Measurements from ENCODE around the gene L1CAM. TPM values are rescaled to one million over a fixed set of nuclear protein-coding genes. Genes with fewer than 3 reads are reported as not detected.
A peak's percentile ranks its signal among the peaks of the same experiment; 100 is the strongest.

The L1CAM gene
- polyA plus RNA-seq, 3 donors, result 0.55 TPM; not detected in 2

- peak within 1 kb of the TSS in 1 of 2 donors; percentile 48 for H3K27ac ChIP-seq (ENCODE audit: low read depth in 1 of 2, low read length in 2 of 2)
- intact Hi-C loops (cut with micrococcal nuclease), result no loop called here
Observed at GRCh38 chrX:153934762-153935325, 48.9 kb upstream of the L1CAM start, which contains the start of gene NAA10. Gene NAA10 (minus strand): TSS chrX:153935037. CDS start chrX:153934904, 133 bp downstream.

More at GRCh38 chrX:153934762-153935325, 48.9 kb upstream of the L1CAM start, which contains the start of gene NAA10:
- Histone ChIP-seq H3K27me3 (ENCODE audit: control insufficient read depth in 2 of 2, insufficient read depth in 2 of 2, low read length in 2 of 2) (peaks cover 0 to 3% of the 10 kb centered on the region in 2 donors), H3K79me2 (ENCODE audit: insufficient read depth, low read length) (peaks cover 38% of the 10 kb centered on the region), H3K9ac (ENCODE audit: insufficient read depth, low read length, poor library complexity, severe bottlenecking) (peak within 1 kb of the TSS; percentile 45), H3K36me3 (replicated peaks in 1 of 2; ENCODE audit: control insufficient read depth in 1 of 2, insufficient read depth in 2 of 2, low read length in 2 of 2) (peaks cover 38 to 50% of the 10 kb centered on the region in 2 donors), H3K4me2 (replicated peaks; ENCODE audit: extremely low read depth, low read length, poor library complexity, severe bottlenecking) (peak within 1 kb of the TSS; percentile 94), H2AFZ (ENCODE audit: insufficient read depth, low read depth, low read length, poor library complexity, severe bottlenecking) (peak within 1 kb of the TSS; percentile 46), H4K20me1 (ENCODE audit: insufficient read depth, low read length) (peaks cover 74% of the 10 kb centered on the region), H3K9me3 (replicated peaks in 1 of 2; ENCODE audit: control insufficient read depth in 1 of 2, insufficient read depth in 1 of 2, low read length in 2 of 2) (no peaks in the 10 kb centered on the region), H3K4me3 (replicated peaks in 1 of 3; ENCODE audit: low read depth in 2 of 3, low read length in 3 of 3) (peak within 1 kb of the TSS; percentile 65 to 85 (median 66)), H3K4me1 (ENCODE audit: control insufficient read depth in 1 of 2, insufficient read depth in 2 of 2, low read length in 2 of 2) (peaks cover 20 to 25% of the 10 kb centered on the region in 2 donors)
- Mint-ChIP-seq H3K4me1 (peaks cover 16% of the 10 kb centered on the region), H3K27ac (peak within 1 kb of the TSS; percentile 11 to 84 (median 61)), H3K4me3 (peak within 1 kb of the TSS; percentile 79 to 88), H3K9me3 (peaks cover 0 to 11% (median 2%) of the 10 kb centered on the region in 7 donors), H3K27me3 (ENCODE audit: low read depth in 3 of 3) (peaks cover 0 to 54% (median 2%) of the 10 kb centered on the region in 3 donors), H3K36me3 (peaks cover 25 to 45% of the 10 kb centered on the region in 2 donors)
- no peak for TF ChIP-seq CTCF (IDR thresholded peaks at IDR 0.05)
- DNase-seq, result peak; percentile 47 to 66 (median 60)
- under 1% methylated on average over 65 of the region's 87 CpGs for WGBS (ENCODE audit: insufficient coverage)

All from CD14-positive monocyte (primary cell).